NCI-H1092 (cell line): ENCODE measurements around the gene GARNL3.
A peak's percentile ranks its signal among the peaks of the same experiment; 100 is the strongest.

Experiments used
- DNase-seq: peaks from one replicate; lab custom pipeline; 2025; lab: John Stamatoyannopoulos, UW

The GARNL3 gene

DNA sequence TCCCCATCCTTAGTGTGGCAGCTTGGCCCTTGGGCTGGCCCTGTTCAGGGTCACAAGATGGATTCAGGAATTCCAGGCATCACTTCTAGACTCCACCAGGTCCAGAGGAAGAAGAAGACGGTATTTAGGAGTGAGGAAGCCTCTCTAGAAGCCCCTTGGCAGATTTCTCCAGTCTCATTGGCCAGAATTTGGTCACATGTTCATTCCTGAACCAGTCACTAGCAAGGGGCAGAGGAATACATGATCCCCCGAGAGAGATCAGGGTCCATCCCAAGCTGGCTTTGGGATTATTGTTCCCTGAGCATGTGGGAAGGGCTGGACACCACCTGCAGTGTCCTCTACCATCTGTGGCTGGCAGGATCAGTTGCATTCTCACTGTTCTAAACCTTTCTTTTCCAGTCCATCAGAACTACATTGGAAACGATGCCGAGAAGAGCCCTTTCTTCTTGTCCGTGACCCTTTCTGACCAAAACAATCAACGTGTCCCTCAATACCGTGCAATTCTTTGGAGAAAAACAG is 48.5 kb downstream of the GARNL3 start:
- no peak for DNase-seq

GRCh38 chr9:127314911-127315310 is 50.3 kb downstream of the GARNL3 start:
- no peak for DNase-seq

DNA sequence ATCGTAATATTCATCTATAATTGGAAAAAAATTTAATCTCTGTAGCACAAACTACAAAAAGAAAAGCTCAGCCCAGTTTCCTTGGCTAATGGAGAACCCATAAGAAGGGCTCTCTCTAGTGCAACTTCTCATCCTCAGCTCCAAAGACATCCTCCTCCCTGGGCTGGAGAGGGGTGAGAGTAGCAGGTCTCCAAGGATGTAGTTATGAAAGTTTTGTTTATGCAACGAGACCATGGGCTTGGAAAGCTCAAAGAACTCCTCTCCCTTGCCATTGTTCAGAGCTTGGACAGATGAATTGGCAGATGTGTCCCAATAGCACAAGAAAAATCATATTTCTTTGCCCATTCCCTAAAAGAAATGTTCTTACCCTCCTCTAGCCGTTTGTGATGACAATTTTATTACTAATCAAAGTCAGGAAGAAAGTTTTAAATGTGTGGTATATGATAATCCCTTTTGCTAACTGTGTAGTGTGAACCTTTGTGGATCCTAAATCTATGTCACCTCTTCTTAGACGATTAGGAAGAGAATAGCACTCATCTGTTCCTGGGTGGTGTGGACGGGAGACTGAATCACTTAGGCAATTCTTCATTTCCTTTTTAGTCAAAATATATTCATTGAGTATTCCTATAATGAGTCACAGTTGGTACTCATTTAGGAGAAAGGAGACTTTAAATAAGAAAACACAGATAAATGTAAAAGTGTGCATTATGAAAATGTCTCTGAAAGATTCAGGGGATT is 52.2 kb downstream of the GARNL3 start:
- no peak for DNase-seq

DNA sequence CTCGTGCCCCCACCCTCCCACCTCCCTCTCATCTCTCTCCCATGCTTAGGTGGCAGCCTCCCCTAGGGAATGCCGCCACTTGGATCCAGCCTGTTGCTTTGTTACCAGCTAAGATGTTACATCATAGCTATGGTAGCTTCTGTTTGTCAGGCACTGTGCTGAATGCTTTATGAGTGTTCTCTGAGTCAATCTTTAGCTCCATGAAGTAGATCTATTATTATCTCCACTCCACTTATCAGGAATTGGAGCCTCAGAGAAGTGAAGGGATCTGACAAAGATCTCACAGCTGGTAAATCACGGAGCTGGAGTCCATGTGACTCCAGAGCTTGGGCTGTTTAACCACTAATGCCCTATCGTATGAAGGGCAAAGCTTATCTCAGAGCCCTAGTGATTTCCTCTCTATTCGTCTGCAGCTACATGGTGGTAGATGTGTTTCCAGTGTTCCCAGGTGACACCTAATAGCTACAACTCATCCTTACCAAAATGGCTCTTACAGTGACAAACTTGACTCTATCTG is 54.1 kb downstream of the GARNL3 start:
- no peak for DNase-seq

DNA sequence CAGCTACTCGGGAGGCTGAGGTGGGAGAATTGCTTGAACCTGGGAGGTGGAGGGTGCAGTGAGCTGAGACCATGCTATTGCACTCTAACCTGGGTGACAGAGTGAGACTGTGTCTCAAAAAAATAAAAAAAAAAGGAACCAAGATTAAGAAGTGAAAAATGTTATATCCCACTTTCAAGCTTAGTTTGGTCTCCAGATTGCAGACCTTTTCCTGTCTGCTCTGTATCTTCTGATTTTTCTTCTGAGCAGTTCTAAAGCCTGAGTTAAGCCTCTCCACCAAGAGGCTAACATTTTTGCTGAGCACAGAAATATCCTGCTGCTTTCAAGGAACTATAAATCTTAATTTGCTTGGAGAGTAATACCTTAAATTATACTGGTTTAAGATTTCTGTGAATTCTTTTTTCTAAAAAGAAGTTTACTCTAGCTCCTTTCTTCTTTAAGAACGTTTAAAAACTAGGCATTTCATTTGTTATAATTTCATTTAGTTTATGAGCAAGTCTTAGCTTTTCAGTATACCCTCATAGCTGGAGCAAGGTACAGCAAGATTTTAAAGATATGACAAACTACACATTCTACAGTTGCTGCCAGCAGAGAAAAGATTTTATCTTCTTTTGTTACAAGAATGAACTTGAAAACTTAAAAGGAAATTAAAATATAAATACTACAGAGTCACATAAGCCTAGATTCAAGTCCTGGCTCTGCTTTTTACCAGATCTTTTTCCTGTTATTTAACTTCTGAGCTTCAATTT is 55.0 kb downstream of the GARNL3 start:
- no peak for DNase-seq

GRCh38 chr9:127320115-127320378 is 55.5 kb downstream of the GARNL3 start:
- DNase-seq: no peak

- DNase-seq: no peak
These were observed 58.8 kb downstream of the GARNL3 start for GRCh38 chr9:127323393-127323792.

GRCh38 chr9:127330501-127330900 is 65.9 kb downstream of the GARNL3 start:
- no peak for DNase-seq

DNA sequence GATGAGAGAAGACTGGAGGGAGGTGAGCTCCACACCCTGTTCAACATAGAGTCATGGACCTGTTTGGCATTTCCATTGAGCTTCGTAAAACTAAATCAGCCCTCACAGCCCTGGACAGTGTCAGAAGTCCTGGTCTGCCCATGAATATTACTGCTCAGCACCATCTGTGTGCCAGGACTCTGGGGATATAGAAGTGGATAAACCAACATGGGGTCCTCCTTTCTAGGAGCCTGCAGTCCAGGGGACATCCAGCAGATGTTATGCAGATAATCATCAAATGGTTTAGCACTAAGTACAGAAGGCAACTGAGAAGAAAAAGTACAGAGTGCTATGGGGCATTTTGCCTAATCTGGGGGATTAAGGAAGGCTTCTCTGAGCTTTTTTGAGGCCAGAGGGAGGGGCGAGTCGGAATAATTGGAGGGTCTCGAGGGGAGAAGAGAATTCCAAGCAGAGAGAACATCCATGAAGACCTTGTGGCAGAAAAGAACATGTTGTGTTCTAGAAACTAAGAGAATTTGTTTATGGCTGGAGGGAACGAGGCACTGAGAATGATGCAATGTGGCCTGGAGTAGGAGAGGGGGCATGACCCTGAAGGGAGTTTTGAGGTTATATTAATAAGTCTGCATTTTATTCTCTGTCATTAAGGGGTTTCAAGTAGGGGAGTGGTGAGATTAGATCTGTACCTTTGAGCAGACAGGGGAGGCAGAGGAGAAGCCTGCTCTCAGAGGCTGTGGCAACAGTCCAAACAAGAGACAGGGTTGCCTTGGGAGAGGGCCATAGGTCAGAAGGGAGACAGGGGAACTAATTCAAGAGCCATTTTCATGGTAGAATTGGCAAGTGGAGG is 68.9 kb downstream of the GARNL3 start:
- no peak for DNase-seq

GRCh38 chr9:127334725-127335124 is 70.2 kb downstream of the GARNL3 start:
- no peak for DNase-seq

DNA sequence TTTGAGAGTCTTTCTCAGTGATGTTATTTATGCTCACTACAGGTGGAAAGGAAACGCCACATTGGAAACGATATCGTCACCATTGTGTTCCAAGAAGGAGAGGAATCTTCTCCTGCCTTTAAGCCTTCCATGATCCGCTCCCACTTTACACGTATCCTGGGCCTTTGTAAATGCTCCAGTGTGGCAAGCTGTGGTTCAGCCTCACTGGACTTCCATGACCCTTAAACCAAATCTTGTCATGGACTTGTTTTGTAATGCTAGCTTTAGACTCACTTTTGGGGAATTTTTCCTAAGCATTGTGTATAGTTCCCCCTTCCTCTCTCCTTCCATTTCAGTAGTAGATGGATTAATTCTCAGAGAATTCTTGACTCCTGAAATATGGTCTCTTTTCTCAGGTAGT is 71.5 kb downstream of the GARNL3 start:
- no peak for DNase-seq

DNA sequence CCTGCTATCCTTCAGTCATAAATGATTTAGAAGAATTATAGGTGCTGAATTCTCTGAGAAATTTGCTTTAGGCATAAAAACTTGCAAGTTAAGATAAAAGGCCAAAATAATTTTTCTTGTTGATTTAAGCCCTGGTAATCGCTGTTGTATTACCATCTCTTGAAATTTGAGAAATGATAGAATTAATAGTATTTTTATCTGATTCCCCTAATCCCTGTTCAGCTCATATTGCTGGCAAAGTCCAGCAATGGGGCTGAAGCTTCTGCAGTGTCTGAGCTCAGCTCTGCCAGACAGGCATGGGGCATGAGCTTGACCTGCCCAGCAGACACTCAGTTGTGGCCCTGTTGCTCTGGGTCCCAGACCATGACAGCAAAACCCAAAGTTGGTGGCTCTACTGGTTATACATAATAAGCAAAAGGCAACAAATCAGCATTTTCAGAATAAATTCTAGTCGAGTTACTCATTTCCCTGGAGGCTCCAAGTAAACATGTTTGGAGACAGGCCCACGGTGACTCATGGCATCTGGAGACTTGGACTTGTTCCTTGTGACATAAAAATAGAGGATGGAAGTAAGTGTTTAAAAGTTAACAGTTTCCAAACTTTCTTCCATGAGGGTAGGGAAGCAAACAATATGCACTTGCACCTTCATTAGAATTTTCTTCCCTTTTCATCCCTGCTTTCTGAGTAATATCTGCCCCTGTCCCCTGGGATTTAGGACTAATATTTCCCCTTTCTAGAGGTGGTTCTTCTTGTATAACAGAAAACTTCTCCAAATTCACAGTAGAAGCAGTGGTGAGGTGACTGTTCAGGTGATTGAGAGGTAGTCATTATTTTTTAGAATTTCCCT is 72.2 kb downstream of the GARNL3 start:
- no peak for DNase-seq

DNA sequence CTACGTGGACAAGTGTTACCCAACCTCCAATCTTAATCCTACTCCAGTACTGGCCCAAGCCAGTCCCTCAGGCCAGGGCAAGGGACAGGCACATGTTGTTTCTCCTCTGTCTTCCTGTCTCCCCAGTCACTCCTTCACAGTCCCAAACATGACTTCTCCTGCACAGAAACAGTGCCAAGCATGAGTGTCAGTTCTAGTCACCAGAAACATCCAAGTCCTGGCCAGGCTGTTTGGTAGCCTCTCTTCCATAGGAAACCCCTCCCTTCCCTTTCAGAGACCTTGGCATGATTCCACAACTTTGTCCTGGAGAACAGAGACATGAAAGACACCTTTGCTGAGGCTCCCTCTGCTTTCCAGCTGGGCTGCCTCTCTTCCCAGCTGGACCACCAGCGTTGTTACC is 76.1 kb downstream of the GARNL3 start:
- no peak for DNase-seq

DNA sequence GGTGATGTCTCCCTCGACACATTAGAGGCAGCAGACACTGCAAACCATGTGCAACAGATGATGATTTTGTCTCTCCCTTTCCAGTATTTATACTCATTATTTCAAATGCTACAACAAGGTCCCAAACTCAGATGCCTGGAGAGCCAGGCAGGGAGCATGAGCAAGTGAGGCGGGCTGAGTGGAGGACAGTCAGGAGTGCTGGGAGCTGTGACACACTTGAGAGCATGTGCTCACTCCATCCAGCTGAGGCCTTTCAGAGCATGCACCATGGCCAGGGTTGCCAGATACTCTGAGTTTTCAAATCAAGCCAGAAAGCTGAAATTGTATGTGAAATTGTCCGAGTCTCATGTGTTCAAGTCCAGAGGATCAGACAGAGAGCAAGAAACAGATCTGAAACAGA is 76.6 kb downstream of the GARNL3 start:
- DNase-seq: no peak

GRCh38 chr9:127344368-127345000 is 79.9 kb downstream of the GARNL3 start:
- DNase-seq: no peak

DNA sequence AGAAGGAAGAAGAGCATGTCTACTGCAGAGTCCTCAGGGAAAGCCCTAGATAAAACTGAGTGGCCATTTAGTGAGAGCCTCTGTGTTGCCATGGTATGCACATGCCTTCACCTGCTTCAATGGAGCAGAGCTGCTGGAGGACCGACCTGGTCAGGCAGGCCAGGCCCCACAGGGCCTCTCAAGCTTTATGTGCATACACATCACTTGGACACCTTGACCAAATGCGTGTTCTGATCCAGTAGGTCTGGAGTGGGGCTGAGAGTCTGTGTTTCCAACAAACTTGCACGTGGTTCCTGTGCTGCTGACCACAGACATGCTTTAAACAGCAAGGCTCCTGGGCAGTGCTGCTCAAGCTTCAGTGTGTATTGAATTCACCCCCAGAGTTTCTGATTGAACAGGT is 81.0 kb downstream of the GARNL3 start:
- DNase-seq: no peak

- DNase-seq: no peak
These were observed 82.0 kb downstream of the GARNL3 start for GRCh38 chr9:127346584-127346983.

GRCh38 chr9:127347831-127348776 is 83.5 kb downstream of the GARNL3 start:
- no peak for DNase-seq

DNA sequence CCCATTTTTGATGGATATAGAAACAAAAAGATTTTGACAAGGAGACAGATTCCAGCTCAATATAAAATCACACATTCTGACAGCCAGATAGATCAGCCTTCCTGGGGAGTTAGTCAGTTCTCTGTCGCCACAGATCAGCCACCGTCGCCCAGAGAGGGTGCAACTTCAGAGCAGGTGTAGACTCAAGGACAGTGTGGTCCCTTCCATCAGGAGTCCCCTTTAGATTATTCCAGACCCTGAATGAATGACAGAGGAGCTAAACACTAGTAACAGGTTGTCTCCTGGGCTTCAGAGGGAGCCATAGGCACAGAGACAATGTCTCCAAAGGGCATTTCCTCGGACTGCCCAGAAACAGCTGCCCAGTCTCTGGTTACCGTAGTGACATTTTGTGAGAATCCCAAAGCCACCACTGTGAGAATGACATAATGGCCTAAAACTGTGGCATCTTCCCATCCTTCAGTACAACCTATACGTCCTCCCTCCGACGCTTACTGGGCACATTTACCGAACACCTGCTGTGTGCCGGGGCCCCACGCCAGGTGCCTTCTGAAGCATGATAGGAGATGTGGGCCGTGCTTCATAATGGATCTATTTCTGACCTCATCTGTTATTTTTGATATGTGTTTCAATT is 85.0 kb downstream of the GARNL3 start:
- DNase-seq: peak; percentile 29
